HepG2 (cell line): ENCODE data around the gene DHX29. TPM values are rescaled to one million over a fixed set of nuclear protein-coding genes. Genes with fewer than 3 reads are reported as not detected.

Source experiments
- ATF7-NPFF ChIP-seq: sonication (generic); formaldehyde crosslinking; IDR thresholded peaks from 2 replicates; pipeline ENCODE4 v1.8.1; 2023; ENCODE audit warnings: mild to moderate bottlenecking, low read depth, missing genetic modification reagents, moderate library complexity
- GATA4 ChIP-seq: sonication (generic); IDR thresholded peaks from 2 replicates; pipeline ENCODE4 v1.6.1; 2016; ENCODE audit warnings: antibody characterized with exemption, low read depth, borderline replicate concordance
- HNRNPK ChIP-seq: fragments of 200-400 bp; formaldehyde crosslinking; IDR thresholded peaks from 2 replicates; pipeline ENCODE4 v1.6.1; 2018; ENCODE audit warnings: low read length, low read depth, moderate library complexity, mild to moderate bottlenecking; ENCODE audit not compliant: poor library complexity, severe bottlenecking
- MED1 ChIP-seq: sonication (generic); formaldehyde crosslinking; IDR thresholded peaks from 2 replicates; pipeline ENCODE4 v1.4.0; 2020; ENCODE audit warnings: missing genetic modification reagents
- STAT5B ChIP-seq: sonication (generic); formaldehyde crosslinking; IDR thresholded peaks from 2 replicates; pipeline ENCODE4 v1.4.0; 2020; ENCODE audit warnings: missing genetic modification reagents
- XBP1 ChIP-seq: sonication (generic); formaldehyde crosslinking; IDR thresholded peaks from 2 replicates; pipeline ENCODE4 v1.5.0; 2020; ENCODE audit warnings: missing genetic modification reagents
- ZFYVE20 ChIP-seq: sonication (generic); formaldehyde crosslinking; IDR thresholded peaks from 2 replicates; pipeline ENCODE4 v1.8.0; 2023; ENCODE audit warnings: low read depth, mild to moderate bottlenecking, moderate library complexity, missing genetic modification reagents, borderline replicate concordance
- ZNF766 ChIP-seq: sonication (generic); formaldehyde crosslinking; IDR thresholded peaks from 2 replicates; pipeline ENCODE4 v1.5.0; 2020; ENCODE audit warnings: missing genetic modification reagents, borderline replicate concordance
- ZSCAN20 ChIP-seq: sonication (generic); formaldehyde crosslinking; IDR thresholded peaks from 2 replicates; pipeline ENCODE4 v1.4.0; 2020; ENCODE audit warnings: missing genetic modification reagents, mild to moderate bottlenecking, borderline replicate concordance
- polyA plus RNA-seq, 8 experiments: library from polyadenylated mRNA; depleted of rRNA in 3 of 8; stranded (reverse) in 7 of 8; unstranded in 1 of 8; fragments of >200 nt; fragmentation: Illumina TruSeq in 4 of 8; extraction: Trizol in 4 of 8; gene quantifications; 2 replicates each; pipeline versions ENCODE4 v1.2.1 to v1.2.3, GENCODE V29; 2011 to 2016; ENCODE audit warnings: low read depth in 4 of 8, missing spikeins in 1 of 8, mixed read lengths in 1 of 8; ENCODE audit not compliant: insufficient read depth in 1 of 8
- total RNA-seq, 5 experiments: library from RNA; depleted of rRNA; stranded (reverse); fragments of >200 nt; fragmentation: Illumina TruSeq; extraction: Trizol; gene quantifications; 2 replicates each; pipeline ENCODE4 v1.2.3, GENCODE V29; 2016; ENCODE audit warnings: low read depth in 1 of 5
- TF ChIP-seq, protein P1 (sequence below): sonication (generic); formaldehyde crosslinking; IDR thresholded peaks from 2 replicates; pipeline ENCODE4 v1.9.0; 2021; ENCODE audit warnings: mild to moderate bottlenecking, missing genetic modification reagents
- TF ChIP-seq, protein P2 (sequence below): sonication (generic); formaldehyde crosslinking; IDR thresholded peaks from 2 replicates; pipeline ENCODE4 v1.4.0; 2020; ENCODE audit warnings: mild to moderate bottlenecking, missing genetic modification reagents, borderline replicate concordance
- TF ChIP-seq, protein P3 (sequence below): conservative IDR thresholded peaks from 2 replicates; pipeline ENCODE4 v1.6.1; 2018; ENCODE audit warnings: missing genetic modification reagents
- TF ChIP-seq, protein P4 (sequence below): IDR thresholded peaks from 2 replicates; pipeline ENCODE4 v1.6.1; 2016; ENCODE audit warnings: control low read depth

Gene DHX29
- total and polyA plus RNA-seq, 2 of the 13 experiments (the other 11 are each of a cell fraction or from before 2014, with no cell fraction given), result 1.9 to 22.0 TPM

DNA sequence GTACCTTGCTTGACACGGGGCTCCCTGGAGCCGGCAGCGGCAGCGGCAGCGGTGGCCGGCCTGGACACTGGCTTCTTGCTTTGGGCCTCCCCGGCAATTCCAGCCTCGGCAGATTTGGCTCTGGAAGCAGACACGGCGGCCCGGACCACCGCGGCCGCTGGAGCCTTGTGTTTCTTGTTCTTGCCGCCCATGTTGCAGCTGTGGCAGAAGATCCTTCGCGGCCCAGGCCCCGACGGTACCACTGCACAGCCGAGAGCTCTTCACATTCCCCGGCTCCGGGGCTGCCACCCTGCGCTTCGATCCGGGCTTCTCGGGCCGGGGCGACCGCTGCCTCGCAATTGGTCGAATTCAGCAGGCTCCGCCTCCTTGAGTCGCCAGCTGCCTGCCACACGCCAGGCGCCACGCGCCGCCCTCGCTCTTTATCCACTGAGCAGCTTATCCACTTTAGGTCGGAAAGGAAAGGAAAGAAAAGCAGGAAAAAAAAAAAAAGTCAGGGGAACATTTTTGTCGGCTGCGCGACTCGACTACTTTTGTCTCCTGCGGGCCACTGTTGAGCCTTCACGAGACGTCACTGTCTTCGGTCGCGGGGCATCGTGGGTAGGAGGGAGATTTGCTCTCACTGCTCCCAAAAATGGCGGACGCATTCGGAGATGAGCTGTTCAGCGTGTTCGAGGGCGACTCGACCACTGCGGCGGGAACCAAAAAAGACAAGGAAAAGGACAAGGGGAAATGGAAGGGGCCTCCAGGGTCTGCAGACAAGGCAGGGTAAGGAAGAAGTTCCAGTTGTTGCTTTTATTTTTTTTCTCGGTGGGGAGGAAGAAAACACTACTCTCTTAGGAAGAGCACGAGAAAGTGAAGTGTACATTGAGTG lies at the start of gene DHX29, which contains the start of gene MTREX (continued):
- TF ChIP-seq, protein P1, sequence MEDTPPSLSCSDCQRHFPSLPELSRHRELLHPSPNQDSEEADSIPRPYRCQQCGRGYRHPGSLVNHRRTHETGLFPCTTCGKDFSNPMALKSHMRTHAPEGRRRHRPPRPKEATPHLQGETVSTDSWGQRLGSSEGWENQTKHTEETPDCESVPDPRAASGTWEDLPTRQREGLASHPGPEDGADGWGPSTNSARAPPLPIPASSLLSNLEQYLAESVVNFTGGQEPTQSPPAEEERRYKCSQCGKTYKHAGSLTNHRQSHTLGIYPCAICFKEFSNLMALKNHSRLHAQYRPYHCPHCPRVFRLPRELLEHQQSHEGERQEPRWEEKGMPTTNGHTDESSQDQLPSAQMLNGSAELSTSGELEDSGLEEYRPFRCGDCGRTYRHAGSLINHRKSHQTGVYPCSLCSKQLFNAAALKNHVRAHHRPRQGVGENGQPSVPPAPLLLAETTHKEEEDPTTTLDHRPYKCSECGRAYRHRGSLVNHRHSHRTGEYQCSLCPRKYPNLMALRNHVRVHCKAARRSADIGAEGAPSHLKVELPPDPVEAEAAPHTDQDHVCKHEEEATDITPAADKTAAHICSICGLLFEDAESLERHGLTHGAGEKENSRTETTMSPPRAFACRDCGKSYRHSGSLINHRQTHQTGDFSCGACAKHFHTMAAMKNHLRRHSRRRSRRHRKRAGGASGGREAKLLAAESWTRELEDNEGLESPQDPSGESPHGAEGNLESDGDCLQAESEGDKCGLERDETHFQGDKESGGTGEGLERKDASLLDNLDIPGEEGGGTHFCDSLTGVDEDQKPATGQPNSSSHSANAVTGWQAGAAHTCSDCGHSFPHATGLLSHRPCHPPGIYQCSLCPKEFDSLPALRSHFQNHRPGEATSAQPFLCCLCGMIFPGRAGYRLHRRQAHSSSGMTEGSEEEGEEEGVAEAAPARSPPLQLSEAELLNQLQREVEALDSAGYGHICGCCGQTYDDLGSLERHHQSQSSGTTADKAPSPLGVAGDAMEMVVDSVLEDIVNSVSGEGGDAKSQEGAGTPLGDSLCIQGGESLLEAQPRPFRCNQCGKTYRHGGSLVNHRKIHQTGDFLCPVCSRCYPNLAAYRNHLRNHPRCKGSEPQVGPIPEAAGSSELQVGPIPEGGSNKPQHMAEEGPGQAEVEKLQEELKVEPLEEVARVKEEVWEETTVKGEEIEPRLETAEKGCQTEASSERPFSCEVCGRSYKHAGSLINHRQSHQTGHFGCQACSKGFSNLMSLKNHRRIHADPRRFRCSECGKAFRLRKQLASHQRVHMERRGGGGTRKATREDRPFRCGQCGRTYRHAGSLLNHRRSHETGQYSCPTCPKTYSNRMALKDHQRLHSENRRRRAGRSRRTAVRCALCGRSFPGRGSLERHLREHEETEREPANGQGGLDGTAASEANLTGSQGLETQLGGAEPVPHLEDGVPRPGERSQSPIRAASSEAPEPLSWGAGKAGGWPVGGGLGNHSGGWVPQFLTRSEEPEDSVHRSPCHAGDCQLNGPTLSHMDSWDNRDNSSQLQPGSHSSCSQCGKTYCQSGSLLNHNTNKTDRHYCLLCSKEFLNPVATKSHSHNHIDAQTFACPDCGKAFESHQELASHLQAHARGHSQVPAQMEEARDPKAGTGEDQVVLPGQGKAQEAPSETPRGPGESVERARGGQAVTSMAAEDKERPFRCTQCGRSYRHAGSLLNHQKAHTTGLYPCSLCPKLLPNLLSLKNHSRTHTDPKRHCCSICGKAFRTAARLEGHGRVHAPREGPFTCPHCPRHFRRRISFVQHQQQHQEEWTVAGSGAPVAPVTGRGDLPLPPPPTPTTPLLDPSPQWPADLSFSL, result no peak
- TF ChIP-seq HNRNPK, result no peak
- peak; percentile 60; the same call in 1 of the 2 replicates for TF ChIP-seq STAT5B (CRISPR knock-in tag)
- TF ChIP-seq XBP1 (CRISPR knock-in tag), result no peak; the same call in 1 of the 2 replicates
- no peak for TF ChIP-seq ZFYVE20
- TF ChIP-seq, protein P2, sequence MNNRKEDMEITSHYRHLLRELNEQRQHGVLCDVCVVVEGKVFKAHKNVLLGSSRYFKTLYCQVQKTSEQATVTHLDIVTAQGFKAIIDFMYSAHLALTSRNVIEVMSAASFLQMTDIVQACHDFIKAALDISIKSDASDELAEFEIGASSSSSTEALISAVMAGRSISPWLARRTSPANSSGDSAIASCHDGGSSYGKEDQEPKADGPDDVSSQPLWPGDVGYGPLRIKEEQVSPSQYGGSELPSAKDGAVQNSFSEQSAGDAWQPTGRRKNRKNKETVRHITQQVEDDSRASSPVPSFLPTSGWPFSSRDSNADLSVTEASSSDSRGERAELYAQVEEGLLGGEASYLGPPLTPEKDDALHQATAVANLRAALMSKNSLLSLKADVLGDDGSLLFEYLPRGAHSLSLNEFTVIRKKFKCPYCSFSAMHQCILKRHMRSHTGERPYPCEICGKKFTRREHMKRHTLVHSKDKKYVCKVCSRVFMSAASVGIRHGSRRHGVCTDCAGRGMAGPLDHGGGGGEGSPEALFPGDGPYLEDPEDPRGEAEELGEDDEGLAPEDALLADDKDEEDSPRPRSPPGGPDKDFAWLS (CRISPR knock-in tag), result no peak
- TF ChIP-seq, protein P3, sequence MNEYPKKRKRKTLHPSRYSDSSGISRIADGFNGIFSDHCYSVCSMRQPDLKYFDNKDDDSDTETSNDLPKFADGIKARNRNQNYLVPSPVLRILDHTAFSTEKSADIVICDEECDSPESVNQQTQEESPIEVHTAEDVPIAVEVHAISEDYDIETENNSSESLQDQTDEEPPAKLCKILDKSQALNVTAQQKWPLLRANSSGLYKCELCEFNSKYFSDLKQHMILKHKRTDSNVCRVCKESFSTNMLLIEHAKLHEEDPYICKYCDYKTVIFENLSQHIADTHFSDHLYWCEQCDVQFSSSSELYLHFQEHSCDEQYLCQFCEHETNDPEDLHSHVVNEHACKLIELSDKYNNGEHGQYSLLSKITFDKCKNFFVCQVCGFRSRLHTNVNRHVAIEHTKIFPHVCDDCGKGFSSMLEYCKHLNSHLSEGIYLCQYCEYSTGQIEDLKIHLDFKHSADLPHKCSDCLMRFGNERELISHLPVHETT (CRISPR knock-in tag), result peak; percentile 77; the same call in 1 of the 2 replicates
- peak; percentile 65 for TF ChIP-seq ATF7-NPFF (CRISPR knock-in tag)
- TF ChIP-seq, protein P4, sequence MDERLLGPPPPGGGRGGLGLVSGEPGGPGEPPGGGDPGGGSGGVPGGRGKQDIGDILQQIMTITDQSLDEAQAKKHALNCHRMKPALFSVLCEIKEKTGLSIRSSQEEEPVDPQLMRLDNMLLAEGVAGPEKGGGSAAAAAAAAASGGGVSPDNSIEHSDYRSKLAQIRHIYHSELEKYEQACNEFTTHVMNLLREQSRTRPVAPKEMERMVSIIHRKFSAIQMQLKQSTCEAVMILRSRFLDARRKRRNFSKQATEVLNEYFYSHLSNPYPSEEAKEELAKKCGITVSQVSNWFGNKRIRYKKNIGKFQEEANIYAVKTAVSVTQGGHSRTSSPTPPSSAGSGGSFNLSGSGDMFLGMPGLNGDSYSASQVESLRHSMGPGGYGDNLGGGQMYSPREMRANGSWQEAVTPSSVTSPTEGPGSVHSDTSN, result no peak
- TF ChIP-seq ZNF766, result peak; percentile 18; the same call in 1 of the 2 replicates
- peak; percentile 69; the same call in 1 of the 2 replicates for TF ChIP-seq ZSCAN20 (CRISPR knock-in tag)
- TF ChIP-seq MED1 (CRISPR knock-in tag), result peak; percentile 34; the same call in 1 of the 2 replicates
- TF ChIP-seq GATA4, result no peak; the same call in 1 of the 2 replicates
